HepG2 (cell line): ENCODE data around the gene SLC9A5. TPM values are rescaled to one million over a fixed set of nuclear protein-coding genes. Genes with fewer than 3 reads are reported as not detected.

Experiments
- BORCS8-MEF2B ChIP-seq: sonication (generic); formaldehyde crosslinking; IDR thresholded peaks from 2 replicates; pipeline ENCODE4 v1.8.0; 2022; ENCODE audit warnings: mild to moderate bottlenecking, missing genetic modification reagents
- CENPX ChIP-seq: sonication (generic); formaldehyde crosslinking; IDR thresholded peaks from 2 replicates; pipeline ENCODE4 v1.9.0; 2021; ENCODE audit warnings: mild to moderate bottlenecking, missing genetic modification reagents, moderate library complexity
- FIP1L1 ChIP-seq: fragments of 200-400 bp; formaldehyde crosslinking; IDR thresholded peaks from 2 replicates; pipeline ENCODE4 v1.6.1; 2018; ENCODE audit warnings: low read depth, mild to moderate bottlenecking, low read length, moderate library complexity, borderline replicate concordance; ENCODE audit not compliant: insufficient read depth
- FOXO1 ChIP-seq: sonication (generic); formaldehyde crosslinking; IDR thresholded peaks from 2 replicates; pipeline ENCODE4 v1.4.0; 2020; ENCODE audit warnings: missing genetic modification reagents
- MAFK ChIP-seq, 2 experiments: IDR thresholded peaks in 1 of 2; conservative IDR thresholded peaks in 1 of 2; 2 replicates each; pipeline ENCODE4 v1.6.1; 2011; ENCODE audit warnings: improper control_type of control experiment in 2 of 2, low read length in 2 of 2
- MEIS1 ChIP-seq: sonication (generic); formaldehyde crosslinking; IDR thresholded peaks from 2 replicates; pipeline ENCODE4 v1.9.0; 2021; ENCODE audit warnings: mild to moderate bottlenecking, missing genetic modification reagents, moderate library complexity, borderline replicate concordance
- MIER3 ChIP-seq: IDR thresholded peaks from 2 replicates; pipeline ENCODE4 v1.6.1; 2016; ENCODE audit warnings: missing compliant biosample characterization, borderline replicate concordance
- MXI1 ChIP-seq: IDR thresholded peaks from 3 replicates; pipeline ENCODE4 v1.6.1; 2012; ENCODE audit warnings: low read depth, low read length, inconsistent platforms, borderline replicate concordance
- PLRG1 ChIP-seq: fragments of 450-650 bp; conservative IDR thresholded peaks from 2 replicates; pipeline ENCODE4 v1.6.1; 2016
- PRMT3 ChIP-seq: sonication (generic); formaldehyde crosslinking; IDR thresholded peaks from 2 replicates; pipeline ENCODE4 v1.8.1; 2022; ENCODE audit warnings: low read depth, mild to moderate bottlenecking, moderate library complexity, missing genetic modification reagents, borderline replicate concordance
- SP2 ChIP-seq: sonication (generic); formaldehyde crosslinking; IDR thresholded peaks from 2 replicates; pipeline ENCODE4 v1.5.1; 2020; ENCODE audit warnings: mild to moderate bottlenecking, missing genetic modification reagents
- SRSF9 ChIP-seq: fragments of 200-400 bp; formaldehyde crosslinking; IDR thresholded peaks from 2 replicates; pipeline ENCODE4 v1.6.1; 2018; ENCODE audit warnings: borderline replicate concordance, mild to moderate bottlenecking, low read depth, low read length; ENCODE audit not compliant: insufficient read depth, poor library complexity, severe bottlenecking
- ZBTB38 ChIP-seq: sonication (generic); formaldehyde crosslinking; IDR thresholded peaks from 2 replicates; pipeline ENCODE4 v1.5.1; 2020; ENCODE audit warnings: mild to moderate bottlenecking, missing genetic modification reagents
- ZNF10 ChIP-seq: sonication (generic); formaldehyde crosslinking; IDR thresholded peaks from 2 replicates; pipeline ENCODE4 v1.4.0; 2020; ENCODE audit warnings: mild to moderate bottlenecking, low read depth, missing genetic modification reagents, borderline replicate concordance
- ZNF460 ChIP-seq: sonication (generic); formaldehyde crosslinking; IDR thresholded peaks from 2 replicates; pipeline ENCODE4 v1.5.1; 2020; ENCODE audit warnings: missing genetic modification reagents, mild to moderate bottlenecking, borderline replicate concordance
- ZNF484 ChIP-seq: sonication (generic); formaldehyde crosslinking; IDR thresholded peaks from 2 replicates; pipeline ENCODE4 v1.5.1; 2020; ENCODE audit warnings: mild to moderate bottlenecking, low read depth, missing genetic modification reagents, borderline replicate concordance
- ZNF557 ChIP-seq: sonication (generic); formaldehyde crosslinking; IDR thresholded peaks from 2 replicates; pipeline ENCODE4 v1.4.0; 2020; ENCODE audit warnings: missing genetic modification reagents
- ZNF672 ChIP-seq: sonication (generic); formaldehyde crosslinking; IDR thresholded peaks from 2 replicates; pipeline ENCODE4 v1.8.1; 2022; ENCODE audit warnings: missing genetic modification reagents
- ZNF768 ChIP-seq: sonication (generic); formaldehyde crosslinking; IDR thresholded peaks from 2 replicates; pipeline ENCODE4 v1.4.0; 2020; ENCODE audit warnings: missing genetic modification reagents
- ZSCAN9 ChIP-seq: IDR thresholded peaks from 2 replicates; pipeline ENCODE4 v1.6.1; 2016; ENCODE audit warnings: borderline replicate concordance
- polyA plus RNA-seq, 8 experiments: library from polyadenylated mRNA; depleted of rRNA in 3 of 8; stranded (reverse) in 7 of 8; unstranded in 1 of 8; fragments of >200 nt; fragmentation: Illumina TruSeq in 4 of 8; extraction: Trizol in 4 of 8; gene quantifications; 2 replicates each; pipeline versions ENCODE4 v1.2.1 to v1.2.3, GENCODE V29; 2011 to 2016; ENCODE audit warnings: low read depth in 4 of 8, missing spikeins in 1 of 8, mixed read lengths in 1 of 8; ENCODE audit not compliant: insufficient read depth in 1 of 8
- total RNA-seq, 5 experiments: library from RNA; depleted of rRNA; stranded (reverse); fragments of >200 nt; fragmentation: Illumina TruSeq; extraction: Trizol; gene quantifications; 2 replicates each; pipeline ENCODE4 v1.2.3, GENCODE V29; 2016; ENCODE audit warnings: low read depth in 1 of 5
- TF ChIP-seq, protein P1 (sequence below): sonication (generic); formaldehyde crosslinking; IDR thresholded peaks from 2 replicates; pipeline ENCODE4 v1.5.0; 2020; ENCODE audit warnings: mild to moderate bottlenecking, low read depth, missing genetic modification reagents, borderline replicate concordance
- TF ChIP-seq, protein P2 (sequence below): sonication (generic); formaldehyde crosslinking; conservative IDR thresholded peaks from 2 replicates; pipeline ENCODE4 v1.8.0; 2022; ENCODE audit warnings: missing genetic modification reagents
- TF ChIP-seq, protein P3 (sequence below): sonication (generic); formaldehyde crosslinking; IDR thresholded peaks from 2 replicates; pipeline ENCODE4 v1.8.1; 2023; ENCODE audit warnings: mild to moderate bottlenecking, inconsistent platforms, moderate library complexity, missing genetic modification reagents, borderline replicate concordance
- TF ChIP-seq, protein P4 (sequence below): sonication (generic); formaldehyde crosslinking; IDR thresholded peaks from 2 replicates; pipeline ENCODE4 v1.4.0; 2020; ENCODE audit warnings: missing genetic modification reagents, borderline replicate concordance

The SLC9A5 gene
- total and polyA plus RNA-seq, 2 of the 13 experiments (the other 11 are each of a cell fraction or from before 2014, with no cell fraction given): 0.58 to 1.4 TPM

DNA sequence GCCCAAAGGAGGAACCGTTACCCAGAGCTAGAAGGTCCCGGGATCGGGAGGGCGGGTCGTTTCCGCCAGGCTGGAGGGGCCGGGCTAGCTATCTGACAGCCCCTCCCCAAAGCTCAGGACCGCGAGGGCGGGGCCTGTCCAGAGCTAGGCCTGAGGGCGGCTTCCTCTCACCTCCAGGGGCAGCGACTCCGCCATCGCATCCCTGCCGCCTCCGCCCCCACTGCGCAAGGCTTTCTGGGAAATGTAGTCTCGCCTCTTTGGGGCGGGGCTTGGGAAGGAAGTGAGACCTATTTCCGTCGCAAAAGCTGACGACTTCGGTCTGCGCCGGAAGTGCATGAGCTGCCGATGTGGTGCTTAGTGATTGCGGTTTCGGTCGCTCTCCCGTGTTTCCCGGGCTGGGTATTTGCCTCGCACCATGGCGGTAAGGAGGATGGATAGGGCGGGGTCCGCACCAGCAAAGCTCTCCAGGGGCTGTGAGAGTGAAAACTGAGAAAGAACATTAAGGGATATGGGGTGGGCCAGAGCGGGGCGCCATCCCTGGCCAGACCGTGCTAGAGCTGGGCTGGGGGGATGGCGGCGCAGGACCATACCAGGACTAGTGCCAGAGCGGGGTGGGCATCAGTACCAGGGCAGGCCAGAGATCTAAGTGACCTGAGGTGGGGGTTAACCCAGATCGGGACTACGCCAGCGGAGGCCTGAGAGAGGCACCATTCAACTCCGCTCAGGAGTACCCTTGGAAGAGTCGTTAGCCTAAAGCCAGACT lies 21.8 kb upstream of the SLC9A5 start, which contains the start of gene TMEM208 (continued):
- TF ChIP-seq ZNF672: no peak
- TF ChIP-seq, protein P1, sequence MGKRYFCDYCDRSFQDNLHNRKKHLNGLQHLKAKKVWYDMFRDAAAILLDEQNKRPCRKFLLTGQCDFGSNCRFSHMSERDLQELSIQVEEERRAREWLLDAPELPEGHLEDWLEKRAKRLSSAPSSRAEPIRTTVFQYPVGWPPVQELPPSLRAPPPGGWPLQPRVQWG (CRISPR knock-in tag): no peak
- no peak for TF ChIP-seq CENPX (CRISPR knock-in tag)
- TF ChIP-seq PLRG1: no peak
- peak; percentile 92; the same call in 1 of the 3 replicates for TF ChIP-seq MXI1
- peak; percentile 67; the same call in 1 of the 2 replicates for TF ChIP-seq FOXO1 (CRISPR knock-in tag)
- TF ChIP-seq SRSF9: no peak
- no peak for TF ChIP-seq ZNF10 (CRISPR knock-in tag)
- TF ChIP-seq, protein P2, sequence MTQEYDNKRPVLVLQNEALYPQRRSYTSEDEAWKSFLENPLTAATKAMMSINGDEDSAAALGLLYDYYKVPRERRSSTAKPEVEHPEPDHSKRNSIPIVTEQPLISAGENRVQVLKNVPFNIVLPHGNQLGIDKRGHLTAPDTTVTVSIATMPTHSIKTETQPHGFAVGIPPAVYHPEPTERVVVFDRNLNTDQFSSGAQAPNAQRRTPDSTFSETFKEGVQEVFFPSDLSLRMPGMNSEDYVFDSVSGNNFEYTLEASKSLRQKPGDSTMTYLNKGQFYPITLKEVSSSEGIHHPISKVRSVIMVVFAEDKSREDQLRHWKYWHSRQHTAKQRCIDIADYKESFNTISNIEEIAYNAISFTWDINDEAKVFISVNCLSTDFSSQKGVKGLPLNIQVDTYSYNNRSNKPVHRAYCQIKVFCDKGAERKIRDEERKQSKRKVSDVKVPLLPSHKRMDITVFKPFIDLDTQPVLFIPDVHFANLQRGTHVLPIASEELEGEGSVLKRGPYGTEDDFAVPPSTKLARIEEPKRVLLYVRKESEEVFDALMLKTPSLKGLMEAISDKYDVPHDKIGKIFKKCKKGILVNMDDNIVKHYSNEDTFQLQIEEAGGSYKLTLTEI (CRISPR knock-in tag): no peak
- peak; percentile 89 for TF ChIP-seq SP2 (CRISPR knock-in tag)
- peak; percentile 99 for TF ChIP-seq MIER3
- no peak for TF ChIP-seq ZNF484 (CRISPR knock-in tag)
- TF ChIP-seq, protein P3, sequence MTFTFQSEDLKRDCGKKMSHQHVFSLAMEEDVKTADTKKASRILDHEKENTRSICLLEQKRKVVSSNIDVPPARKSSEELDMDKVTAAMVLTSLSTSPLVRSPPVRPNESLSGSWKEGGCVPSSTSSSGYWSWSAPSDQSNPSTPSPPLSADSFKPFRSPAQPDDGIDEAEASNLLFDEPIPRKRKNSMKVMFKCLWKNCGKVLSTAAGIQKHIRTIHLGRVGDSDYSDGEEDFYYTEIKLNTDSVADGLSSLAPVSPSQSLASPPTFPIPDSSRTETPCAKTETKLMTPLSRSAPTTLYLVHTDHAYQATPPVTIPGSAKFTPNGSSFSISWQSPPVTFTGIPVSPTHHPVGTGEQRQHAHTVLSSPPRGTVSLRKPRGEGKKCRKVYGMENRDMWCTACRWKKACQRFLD: peak; percentile 57; the same call in 1 of the 2 replicates
- peak in 1 of 2 experiments; percentile 60; a peak in 2 of 4 replicates for TF ChIP-seq MAFK (conservative IDR thresholded peaks at IDR 0.05 in 1 of 2, IDR thresholded peaks at IDR 0.05 in 1 of 2; ENCODE audit: low read length in 2 of 2)
- TF ChIP-seq ZBTB38: peak; percentile 82; the same call in 1 of the 2 replicates
- TF ChIP-seq ZSCAN9 (CRISPR knock-in tag): peak; percentile 79; the same call in 1 of the 2 replicates
- 0 out of 2 replicates have a peak, but pooled peaks have one; percentile 73 for TF ChIP-seq ZNF557 (CRISPR knock-in tag)
- peak; percentile 82; the same call in 1 of the 2 replicates for TF ChIP-seq MEIS1 (CRISPR knock-in tag)
- TF ChIP-seq PRMT3 (CRISPR knock-in tag): no peak
- no peak for TF ChIP-seq FIP1L1
- 0 out of 2 replicates have a peak, but pooled peaks have one; percentile 68 for TF ChIP-seq BORCS8-MEF2B (CRISPR knock-in tag)
- no peak; the same call in 1 of the 2 replicates for TF ChIP-seq ZNF460 (CRISPR knock-in tag)
- no peak for TF ChIP-seq ZNF768 (CRISPR knock-in tag)
- TF ChIP-seq, protein P4, sequence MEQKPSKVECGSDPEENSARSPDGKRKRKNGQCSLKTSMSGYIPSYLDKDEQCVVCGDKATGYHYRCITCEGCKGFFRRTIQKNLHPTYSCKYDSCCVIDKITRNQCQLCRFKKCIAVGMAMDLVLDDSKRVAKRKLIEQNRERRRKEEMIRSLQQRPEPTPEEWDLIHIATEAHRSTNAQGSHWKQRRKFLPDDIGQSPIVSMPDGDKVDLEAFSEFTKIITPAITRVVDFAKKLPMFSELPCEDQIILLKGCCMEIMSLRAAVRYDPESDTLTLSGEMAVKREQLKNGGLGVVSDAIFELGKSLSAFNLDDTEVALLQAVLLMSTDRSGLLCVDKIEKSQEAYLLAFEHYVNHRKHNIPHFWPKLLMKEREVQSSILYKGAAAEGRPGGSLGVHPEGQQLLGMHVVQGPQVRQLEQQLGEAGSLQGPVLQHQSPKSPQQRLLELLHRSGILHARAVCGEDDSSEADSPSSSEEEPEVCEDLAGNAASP (CRISPR knock-in tag): peak; percentile 90
